ENCODE data around the gene TEAD1.

Gene TEAD1

DNA sequence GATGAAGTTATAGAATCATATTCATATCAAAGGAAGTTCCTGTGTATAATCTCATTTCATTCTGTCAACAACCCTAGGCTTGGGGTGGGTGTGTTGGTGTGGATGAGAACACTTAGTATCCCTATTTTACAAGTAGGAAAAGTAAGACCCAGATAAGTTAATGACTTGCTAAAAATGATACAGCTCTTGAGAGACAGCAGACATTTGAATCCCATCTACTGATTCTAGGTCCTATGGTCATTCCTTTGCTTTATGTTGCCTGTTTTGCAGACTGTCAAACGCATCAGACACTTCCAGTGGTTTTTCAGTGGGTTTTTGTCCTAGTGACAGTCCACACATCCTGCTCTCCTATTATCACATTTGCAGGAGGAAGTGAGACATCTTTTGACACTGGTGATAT is 153.1 kb downstream of the TEAD1 start:
- H3K36me3 Mint-ChIP-seq (ENCODE audit: low read depth), result peaks cover 18% of the 10 kb centered on the region
- H3K9me3 Mint-ChIP-seq, result no peaks in the 10 kb centered on the region
- no peak for TF ChIP-seq CTCF (IDR thresholded peaks at IDR 0.05; ENCODE audit: unreplicated experiment in 3 of 3)
- H3K4me1 Mint-ChIP-seq, result peaks cover 69% of the 10 kb centered on the region
- H3K27ac Mint-ChIP-seq, result peak overlapping the region; percentile 92 to 98 (median 97)
- peak overlapping the region; percentile 82 to 88 (median 85) for H3K4me3 Mint-ChIP-seq
- no peaks in the 10 kb centered on the region for H3K27me3 Mint-ChIP-seq (ENCODE audit: low read depth)

DNA sequence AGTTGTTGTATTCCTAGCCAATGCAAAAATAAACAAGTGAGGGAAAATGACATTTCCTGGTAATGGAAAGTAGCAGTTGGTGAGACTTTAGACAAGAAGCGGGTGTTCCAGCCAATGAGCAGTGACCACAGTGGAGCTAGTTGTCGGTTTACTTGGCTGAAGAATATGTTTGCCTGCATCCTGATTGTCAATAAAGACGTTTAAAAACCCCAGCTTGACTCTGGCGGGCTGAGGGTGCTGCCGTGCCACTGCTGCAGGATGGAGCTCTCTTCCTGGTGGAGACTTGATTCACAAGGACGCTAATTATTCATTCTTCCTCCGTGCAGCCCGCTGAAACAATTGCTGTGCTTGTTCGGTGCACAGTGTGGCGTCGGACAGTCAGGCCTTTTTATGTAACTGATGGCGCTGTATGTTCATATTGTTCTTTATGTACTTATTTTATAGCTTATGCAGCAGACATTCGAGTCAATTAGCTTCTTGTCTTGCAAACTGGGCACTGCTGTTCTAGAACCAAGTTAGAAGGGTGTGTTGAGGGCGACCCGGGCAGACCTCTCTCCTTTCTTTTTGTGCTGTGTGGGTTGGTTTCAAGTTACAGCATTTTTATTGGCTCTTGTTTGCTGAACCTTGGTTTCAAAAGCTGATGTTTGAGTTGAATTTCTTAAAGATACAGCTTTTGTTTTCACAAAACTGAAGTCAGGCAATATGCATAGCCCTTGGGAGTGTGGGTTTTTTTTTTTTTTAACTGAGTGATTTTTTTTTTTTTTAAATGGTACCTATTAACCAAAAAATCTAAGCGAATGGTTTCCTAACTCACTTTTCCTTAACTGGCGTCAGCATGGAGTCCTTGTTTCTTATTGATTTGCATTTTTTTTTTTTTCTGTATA is 153.9 kb downstream of the TEAD1 start:
- TF ChIP-seq CTCF (IDR thresholded peaks at IDR 0.05; ENCODE audit: unreplicated experiment in 3 of 3), result no peak
- H3K27ac Mint-ChIP-seq, result peak overlapping the region; percentile 92 to 98 (median 97)
- H3K27me3 Mint-ChIP-seq (ENCODE audit: low read depth), result no peaks in the 10 kb centered on the region
- H3K9me3 Mint-ChIP-seq, result no peaks in the 10 kb centered on the region
- peaks cover 15% of the 10 kb centered on the region for H3K36me3 Mint-ChIP-seq (ENCODE audit: low read depth)
- H3K4me3 Mint-ChIP-seq, result peak overlapping the region; percentile 82 to 88 (median 85)
- H3K4me1 Mint-ChIP-seq, result peaks cover 72% of the 10 kb centered on the region

- TF ChIP-seq CTCF (IDR thresholded peaks at IDR 0.05; ENCODE audit: unreplicated experiment in 3 of 3), result no peak
- peak overlapping the region; percentile 92 to 98 (median 97) for H3K27ac Mint-ChIP-seq
- H3K4me3 Mint-ChIP-seq, result peak overlapping the region; percentile 82 to 88 (median 85)
- H3K27me3 Mint-ChIP-seq (ENCODE audit: low read depth), result no peaks in the 10 kb centered on the region
- peaks cover 16% of the 10 kb centered on the region for H3K36me3 Mint-ChIP-seq (ENCODE audit: low read depth)
- peaks cover 73% of the 10 kb centered on the region for H3K4me1 Mint-ChIP-seq
- H3K9me3 Mint-ChIP-seq, result no peaks in the 10 kb centered on the region
Measured at GRCh38 chr11:12829131-12829530, 154.9 kb downstream of the TEAD1 start.

- H3K4me3 Mint-ChIP-seq, result peak overlapping the region; percentile 82 to 88 (median 85)
- H3K4me1 Mint-ChIP-seq, result peaks cover 69% of the 10 kb centered on the region
- TF ChIP-seq CTCF (IDR thresholded peaks at IDR 0.05; ENCODE audit: unreplicated experiment in 3 of 3), result no peak
- H3K9me3 Mint-ChIP-seq, result no peaks in the 10 kb centered on the region
- peak overlapping the region; percentile 92 to 98 (median 97) for H3K27ac Mint-ChIP-seq
- H3K36me3 Mint-ChIP-seq (ENCODE audit: low read depth), result peaks cover 19% of the 10 kb centered on the region
- no peaks in the 10 kb centered on the region for H3K27me3 Mint-ChIP-seq (ENCODE audit: low read depth)
Measured at GRCh38 chr11:12829540-12830314, 155.5 kb downstream of the TEAD1 start.

GRCh38 chr11:12831471-12832202 is 157.4 kb downstream of the TEAD1 start:
- TF ChIP-seq CTCF (IDR thresholded peaks at IDR 0.05; ENCODE audit: unreplicated experiment in 3 of 3), result no peak
- peak overlapping the region; percentile 64 to 88 (median 84) for H3K27ac Mint-ChIP-seq
- H3K4me3 Mint-ChIP-seq, result peak overlapping the region; percentile 9 to 37 (median 22)
- no peaks in the 10 kb centered on the region for H3K9me3 Mint-ChIP-seq
- peaks cover 24% of the 10 kb centered on the region for H3K36me3 Mint-ChIP-seq (ENCODE audit: low read depth)
- H3K27me3 Mint-ChIP-seq (ENCODE audit: low read depth), result no peaks in the 10 kb centered on the region
- H3K4me1 Mint-ChIP-seq, result peaks cover 72% of the 10 kb centered on the region

Measured in nephron (organoid).